NCI-H2029 treated with DMSO at 0.1 percent for 48 hours (cell line): Measurements from ENCODE around the gene GPSM1.
"Not testable (repeated sequence)": the region's sequence is repeated elsewhere in the genome, so short reads cannot be mapped to it uniquely, and the experiment has no call there.

Experiments used
- DNase-seq: peaks from one replicate; lab custom pipeline; 2025; lab: John Stamatoyannopoulos, UW

The GPSM1 gene

DNA sequence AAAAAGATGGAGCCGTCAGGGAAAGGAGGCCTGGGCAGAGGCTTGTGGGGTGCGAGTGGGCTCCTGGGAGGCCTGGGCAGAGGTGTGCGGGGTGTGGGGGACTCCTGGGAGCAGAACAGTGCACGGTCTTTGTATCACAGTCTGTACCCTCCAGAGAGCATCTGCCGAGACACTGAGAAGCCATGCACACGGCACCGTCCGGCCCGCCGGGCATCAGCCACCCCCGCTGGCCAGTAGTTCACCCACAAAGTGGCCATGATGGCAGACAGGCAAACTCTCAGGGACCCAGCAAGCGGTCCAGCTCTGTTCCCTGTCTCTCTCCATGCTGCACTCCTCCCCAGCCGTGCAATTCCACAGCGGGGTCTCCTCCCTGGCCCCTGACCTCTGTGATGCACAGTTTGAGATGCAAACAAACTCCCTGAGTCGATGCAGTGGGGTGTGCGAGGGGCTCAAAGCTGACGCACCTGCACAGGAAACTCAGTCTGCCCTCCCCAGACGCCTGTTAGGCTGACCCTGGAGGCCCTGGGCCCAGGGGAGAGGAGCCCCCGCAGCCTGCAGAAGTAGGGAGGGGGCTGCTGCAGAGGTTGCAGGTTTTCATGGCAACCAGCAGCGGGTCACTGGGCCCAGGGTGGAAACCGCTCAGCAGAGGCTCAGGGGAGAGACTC lies 9.1 kb upstream of the GPSM1 start:
- no peak for DNase-seq

DNA sequence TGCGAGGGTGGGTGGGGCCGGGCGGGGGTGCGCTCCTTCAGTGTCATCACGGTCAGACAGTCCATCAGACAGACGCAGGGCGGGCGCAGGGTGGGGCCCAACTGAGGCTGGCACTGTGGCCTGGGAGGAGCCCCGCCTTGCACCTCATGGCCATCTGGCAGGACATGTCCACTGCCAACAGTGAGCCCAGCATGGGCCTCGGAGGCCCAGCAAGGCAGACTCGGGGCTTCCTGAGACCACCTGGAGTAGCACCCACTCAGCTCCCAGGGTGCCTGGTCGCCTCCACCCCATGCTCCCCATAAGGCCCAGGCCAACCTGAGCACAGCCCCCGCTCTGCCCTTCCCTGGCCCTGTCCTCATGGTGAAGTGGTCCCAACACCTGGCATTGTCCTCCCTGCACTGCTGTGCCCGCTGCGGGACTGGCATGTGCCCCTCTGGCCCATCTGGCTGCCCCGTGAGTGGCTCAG lies 8.5 kb upstream of the GPSM1 start:
- no peak for DNase-seq

DNA sequence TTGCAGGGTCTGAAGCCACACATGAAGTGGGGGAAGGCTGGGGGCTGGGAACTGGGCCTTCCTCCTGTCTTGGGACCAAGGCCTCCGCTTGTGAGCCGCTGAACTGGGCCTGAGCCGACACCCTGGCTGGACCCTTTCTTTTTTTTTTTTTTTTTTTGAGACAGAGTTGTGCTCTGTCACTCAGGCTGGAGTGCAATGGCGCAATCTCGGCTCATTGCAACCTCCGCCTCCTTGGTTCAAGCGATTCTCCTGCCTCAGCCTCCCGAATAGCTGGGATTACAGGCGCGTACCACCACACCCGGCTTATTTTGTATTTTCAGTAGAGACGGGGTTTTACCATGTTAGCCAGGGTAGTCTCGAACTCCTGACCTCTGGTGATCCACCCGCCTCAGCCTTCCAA lies 8.1 kb upstream of the GPSM1 start:
- not testable (repeated sequence) for DNase-seq

DNA sequence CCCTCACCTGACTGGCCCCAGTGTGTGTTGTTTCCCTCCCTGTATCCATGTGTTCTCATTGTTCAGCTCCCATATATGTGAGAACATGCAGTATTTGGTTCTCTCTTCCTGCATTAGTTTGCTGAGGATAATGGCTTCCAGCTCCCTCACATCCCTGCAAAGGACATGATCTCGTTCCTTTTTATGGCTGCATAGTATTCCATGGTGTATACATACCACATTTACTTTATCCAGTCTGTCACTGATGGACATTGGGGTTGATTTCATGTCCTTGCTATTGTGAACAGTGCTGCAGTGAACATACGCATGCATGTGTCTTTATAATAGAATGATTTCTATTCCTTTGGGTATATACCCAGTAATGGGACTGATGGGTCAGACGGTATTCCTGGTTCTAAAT lies 7.4 kb upstream of the GPSM1 start:
- not testable (repeated sequence) for DNase-seq

DNA sequence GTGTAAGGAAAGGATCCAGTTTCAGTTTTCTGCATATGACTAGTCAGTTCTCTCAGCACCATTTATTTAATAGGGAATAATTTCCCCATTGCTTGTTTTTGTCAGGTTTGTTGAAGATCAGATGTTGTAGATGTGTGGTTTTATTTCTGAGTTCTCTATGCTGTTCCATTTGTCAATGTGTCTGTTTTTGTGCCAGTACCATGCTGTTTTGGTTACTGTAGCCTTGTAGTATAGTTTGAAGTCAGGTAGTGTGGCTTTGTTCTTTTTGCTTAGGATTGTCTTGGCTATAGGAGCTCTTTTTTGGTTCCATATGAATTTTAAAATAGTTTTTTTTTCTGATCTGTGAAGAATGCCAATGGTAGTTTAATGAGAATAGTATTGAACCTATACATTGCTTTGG lies 6.4 kb upstream of the GPSM1 start:
- DNase-seq = not testable (repeated sequence)

DNA sequence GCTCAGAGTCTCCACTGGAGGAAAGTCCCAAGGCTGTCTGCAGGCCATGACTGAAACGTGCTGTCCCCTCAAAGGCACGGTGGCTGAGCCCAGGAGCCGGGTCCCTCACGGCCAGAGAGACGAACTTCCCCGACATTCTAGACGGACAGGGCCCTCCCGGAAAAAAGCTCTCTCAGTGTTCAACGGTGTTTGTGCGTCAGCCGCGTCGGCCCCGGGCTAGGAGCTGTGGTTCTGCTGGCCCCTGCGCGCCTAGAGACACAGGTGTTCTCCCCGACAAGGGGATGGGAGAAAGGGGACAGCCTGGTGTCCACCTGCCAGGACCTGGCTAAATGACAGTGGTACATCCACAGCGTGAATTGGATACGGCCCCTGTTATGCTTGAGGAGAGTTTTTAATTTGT lies 5.8 kb upstream of the GPSM1 start:
- no peak for DNase-seq

DNA sequence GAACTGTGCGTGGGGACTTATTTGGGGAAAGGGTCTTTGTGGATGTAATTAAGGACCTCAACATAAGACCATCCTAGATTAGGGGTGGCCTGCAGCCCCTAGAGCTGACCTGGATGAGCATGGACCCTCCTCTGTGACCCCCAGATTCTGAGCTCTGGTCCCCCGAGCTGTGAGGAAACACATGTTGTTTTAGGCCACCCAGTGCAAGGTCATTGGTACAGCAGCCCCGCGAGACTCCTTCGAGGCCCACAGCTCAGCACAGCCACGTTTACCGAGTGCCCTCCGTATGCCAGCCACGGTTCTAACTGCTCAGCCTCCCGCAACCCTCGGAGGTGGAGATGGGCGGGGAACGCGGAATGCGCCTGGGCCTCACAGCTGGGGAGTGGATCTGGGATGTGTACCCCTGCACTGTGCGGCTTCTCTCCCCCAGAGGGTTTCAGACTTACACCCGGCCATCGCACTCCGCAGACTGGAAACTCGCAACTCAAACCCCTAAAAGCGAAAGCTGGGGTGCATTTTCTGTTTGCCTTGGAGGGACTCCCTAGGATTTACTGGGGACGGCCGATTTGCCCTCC lies 4.5 kb upstream of the GPSM1 start:
- DNase-seq = no peak

DNA sequence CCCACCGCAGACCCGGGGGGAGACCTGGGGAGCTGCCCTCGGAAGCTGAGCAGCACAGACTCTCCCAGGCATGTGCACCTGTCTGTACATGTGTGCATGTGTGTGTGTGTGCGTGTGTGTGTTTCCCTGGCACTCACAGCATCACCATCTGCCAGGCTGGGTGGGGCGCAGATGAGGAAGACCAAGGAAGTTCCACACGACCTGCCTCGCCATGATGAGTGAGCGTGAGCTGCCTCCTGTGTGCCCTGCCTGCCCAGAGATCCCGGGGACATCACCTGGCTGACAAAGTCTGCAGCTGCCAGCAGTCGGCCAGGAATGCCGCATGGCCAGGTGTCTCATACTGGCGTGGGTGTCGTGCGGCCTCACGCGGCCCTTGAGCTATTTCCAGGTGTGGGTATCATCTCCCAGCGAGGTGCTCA lies 4.0 kb upstream of the GPSM1 start:
- no peak for DNase-seq

DNA sequence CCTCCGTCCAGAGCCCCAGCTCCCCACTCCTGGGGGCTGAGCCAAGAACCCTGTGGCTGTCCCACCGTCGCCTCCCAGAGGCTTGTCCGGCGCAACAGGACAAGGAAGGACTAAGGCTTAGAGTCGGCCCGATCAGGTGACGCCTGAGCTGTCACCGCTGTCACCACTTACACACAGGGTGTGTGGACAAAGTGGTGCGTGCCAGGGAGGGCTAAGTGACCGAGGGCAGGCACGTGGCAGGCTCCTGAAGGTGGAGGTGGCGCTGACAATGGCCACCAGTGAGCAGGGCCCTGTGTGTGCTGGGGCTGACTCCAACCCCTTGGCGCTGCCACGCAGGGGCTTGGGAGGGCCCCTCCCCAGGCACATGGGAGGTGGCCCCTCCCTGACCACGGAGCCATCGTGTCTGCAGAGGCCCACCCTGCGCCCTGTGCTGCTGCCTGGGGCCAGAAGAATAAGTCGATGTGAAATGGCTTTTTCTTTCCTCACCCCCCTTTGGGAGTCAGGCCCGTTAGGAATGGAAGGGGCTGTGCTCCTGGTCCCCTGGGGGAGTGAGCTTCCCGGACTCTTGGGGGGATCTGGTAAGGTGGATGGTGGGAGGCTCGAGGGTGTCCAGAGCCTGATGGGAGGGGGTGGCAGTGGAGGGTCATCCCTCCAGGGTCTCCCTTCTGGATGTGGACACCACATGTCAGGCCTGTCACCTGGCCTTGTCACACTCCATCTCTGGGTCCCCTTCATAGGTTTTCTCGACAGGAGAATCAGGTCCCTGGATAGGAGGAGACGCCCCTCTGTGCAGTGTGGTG lies 2.6 kb upstream of the GPSM1 start:
- no peak for DNase-seq

DNA sequence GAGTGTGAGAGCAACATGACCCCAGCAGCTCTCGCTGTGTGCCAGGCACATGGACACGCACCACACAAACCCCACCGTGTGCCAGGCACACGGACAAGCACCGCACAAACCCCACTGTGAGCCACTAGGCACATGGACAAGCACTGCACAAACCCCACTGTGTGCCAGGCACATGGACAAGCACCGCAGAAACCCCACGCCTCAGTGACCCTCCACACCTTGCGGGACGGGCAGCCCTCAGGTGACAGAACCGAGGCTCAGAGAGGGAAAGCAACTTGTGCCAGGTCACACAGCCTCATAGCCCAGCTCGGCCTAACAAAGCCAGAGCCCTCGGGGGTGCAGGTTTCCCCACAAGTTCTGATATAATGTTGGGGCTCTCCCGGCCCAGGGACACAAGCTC lies 2.0 kb upstream of the GPSM1 start:
- DNase-seq = no peak

DNA sequence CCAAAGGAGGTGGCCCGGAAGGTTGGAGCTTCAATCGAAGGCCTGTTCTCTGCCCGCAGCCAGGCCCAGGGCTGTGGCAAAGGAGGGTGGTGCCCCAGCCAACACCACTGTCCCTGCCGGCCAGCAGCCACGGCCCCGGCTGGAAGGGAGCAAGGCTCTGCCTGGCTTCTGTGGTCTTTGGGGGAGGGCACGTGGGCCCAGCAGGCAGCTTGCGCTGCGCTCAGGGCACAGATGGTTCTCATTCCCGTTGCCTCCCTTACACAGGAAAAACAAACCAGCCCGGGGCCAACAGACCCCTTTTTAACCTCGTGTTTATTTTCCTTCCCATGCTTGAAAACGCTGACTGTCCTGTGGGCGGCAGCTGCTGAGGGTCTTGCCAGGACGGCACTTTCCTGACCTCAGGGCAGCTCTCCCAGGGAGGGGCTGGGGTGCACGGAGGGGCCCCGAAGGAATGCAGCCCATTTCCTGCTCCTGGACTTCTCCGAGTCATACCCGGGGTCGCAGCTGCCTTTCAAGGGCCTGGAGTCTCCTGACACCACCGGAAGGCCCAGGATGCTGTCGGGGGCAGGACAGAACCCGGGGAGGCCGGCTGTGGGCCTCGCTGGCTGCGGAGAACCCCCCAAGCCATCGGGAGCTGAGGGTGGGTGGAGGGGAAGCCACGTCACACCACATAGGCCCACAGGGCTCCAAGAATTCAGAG lies 1.1 kb upstream of the GPSM1 start:
- DNase-seq = no peak

DNA sequence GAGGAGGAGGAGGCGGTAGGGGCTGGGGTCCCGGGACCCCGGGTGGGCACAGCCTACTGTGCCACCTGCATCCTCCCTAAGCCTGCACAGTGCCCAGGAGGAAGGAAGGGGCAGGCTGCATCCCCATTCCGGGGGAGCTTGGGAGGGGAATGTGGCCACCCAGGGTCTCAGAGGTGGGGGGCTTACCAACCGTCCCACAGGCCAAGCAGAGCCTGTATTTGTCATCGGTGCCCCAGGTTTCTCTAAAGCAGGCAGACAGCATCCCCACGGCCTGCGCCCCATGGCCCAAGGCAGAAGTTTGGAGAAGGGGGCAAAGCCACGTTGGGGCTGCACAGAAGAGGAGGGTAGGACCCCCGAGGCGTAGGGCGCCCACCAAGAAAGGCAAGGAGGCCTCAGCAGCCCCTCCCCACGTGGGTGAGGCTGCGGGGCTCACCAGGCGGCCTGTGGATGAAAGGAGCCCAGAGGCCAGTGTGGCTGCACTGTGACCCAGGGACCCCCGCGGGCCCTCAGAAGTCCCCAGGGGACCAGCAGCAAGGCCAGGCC lies 507 bp upstream of the GPSM1 start:
- no peak for DNase-seq

DNA sequence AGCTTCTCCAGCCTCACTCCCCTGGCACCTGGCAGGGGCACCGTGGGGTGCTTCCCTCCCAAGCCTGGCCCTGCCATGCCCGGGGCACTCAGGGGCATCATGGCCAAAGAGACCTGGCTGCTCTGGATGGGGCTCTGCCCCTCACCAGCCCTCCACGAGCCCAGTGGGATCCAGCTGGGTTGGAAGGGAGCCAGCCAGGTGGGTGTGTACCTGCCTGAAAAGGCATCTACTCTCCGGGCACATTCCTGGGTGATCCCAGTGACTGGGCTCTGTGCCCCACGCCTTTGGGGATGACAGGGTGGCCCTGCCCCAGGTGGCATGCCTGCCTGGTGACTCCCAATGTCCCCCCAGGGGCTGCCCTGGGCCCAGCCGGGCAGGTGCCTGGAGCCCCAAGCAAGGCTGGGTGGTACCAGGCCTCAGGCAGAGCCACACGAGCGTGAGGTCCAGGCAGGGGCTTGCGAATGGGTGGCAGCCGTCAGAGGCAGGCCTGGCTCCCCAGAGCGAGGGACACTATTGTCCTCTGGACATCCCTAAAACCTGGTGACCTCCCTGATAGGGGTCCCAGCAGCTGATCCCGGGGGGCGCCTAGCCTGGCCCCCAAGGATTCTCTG lies 777 bp downstream of the GPSM1 start:
- no peak for DNase-seq

DNA sequence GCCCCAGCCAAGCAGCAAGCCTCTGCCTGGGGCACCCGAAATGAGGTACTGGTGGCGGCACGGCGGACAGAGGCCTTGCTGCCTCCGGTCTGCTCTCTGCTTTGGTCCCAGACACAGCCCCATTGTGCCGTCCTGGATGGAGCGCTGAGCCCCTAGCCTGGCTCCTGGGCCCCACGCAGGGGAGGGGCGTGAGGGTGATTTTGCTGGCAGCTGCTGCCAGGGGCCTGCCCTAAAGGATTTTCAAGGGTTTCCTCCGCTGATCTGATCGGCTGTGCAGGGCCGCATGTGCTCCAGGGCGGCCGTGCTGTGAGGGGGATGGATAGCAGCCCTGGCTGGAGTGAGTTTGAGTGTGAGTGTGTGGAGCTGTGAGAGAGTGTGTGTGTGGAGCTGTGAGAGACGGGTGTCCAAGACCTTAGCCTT lies 1.3 kb downstream of the GPSM1 start:
- no peak for DNase-seq

DNA sequence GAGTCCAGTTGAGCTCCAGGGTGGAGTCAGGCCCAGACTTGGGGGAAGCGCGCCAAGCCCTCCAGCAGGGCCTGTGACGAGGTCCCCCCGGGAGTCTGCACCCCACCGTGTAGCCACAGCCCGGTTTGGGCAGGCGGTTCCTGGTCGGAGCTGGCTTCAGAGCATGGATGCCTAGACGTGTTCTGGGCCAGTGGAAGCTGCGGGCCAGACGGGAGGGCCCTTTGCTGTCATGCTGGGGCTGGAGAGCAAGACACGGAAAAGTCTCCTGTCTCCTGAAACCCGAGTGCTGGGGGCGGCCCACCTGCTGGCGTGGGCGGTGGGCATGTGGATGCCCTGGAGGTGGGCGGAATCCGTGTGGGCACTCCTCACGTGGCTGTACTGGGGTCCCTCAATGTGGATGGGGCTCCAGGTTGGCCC lies 1.9 kb downstream of the GPSM1 start:
- DNase-seq = no peak

DNA sequence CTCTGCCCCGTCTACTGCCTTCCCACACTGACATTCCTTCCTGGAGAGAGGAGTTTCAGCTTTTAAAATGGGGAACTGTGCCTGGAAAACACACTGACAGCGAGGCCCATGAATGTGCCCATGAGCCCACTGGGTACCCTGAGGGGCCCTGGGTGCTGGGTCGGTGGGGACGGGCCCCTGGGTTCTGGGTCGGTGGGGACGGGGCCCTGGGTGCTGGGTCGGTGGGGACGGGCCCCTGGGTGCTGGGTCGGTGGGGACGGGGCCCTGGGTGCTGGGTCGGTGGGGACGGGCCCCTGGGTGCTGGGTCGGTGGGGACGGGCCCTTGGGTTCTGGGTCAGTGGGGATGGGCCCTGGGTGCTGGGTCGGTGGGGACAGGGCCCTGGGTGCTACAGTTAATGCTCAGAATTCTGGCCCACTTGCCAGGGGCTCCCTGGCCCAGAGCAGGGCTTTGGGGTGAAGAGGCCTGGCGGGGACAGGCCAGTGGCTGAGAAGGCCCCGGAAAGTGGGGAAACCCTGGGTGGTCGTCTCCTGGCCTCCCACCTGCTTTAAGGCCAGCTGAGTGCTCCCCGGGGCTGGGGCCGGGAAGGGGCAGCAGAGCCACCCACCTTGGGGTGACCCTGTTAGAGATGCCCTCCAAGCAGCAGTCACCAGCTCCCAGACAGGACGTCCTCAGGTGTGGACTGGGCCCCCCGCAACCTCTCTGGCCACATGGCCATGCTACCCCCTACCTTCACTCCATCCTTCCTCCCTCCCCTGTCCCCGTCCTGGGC lies 2.5 kb downstream of the GPSM1 start:
- no peak for DNase-seq

DNA sequence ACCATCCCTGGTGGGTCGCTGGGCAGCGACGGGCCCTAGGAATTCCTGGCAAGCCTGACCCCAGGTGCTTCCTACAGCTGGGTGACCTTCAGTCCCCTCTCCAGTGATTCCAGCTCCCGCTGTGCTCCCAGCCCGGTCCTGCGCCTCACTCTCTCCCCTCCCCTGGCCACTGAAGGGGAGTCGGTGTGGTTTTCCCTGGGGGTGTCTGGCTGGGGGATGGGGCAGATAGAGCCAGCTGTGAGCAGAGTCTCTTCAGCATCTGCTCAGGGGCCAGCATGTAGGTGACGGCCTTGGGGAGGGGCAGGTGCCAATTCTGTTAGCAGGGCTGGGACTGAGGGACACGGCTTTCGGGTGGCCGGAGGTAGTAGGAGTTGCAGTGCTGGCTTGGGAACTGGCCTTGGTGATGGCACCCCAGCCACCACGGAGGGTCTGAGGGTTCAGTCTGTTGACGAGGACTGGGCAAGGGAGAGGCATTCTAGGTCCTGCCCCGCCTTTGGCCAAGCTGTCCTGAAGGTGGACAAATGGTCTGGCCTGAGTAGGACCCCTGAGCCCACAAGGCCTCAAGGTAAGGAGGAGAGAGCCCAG lies 3.2 kb downstream of the GPSM1 start:
- DNase-seq = no peak

DNA sequence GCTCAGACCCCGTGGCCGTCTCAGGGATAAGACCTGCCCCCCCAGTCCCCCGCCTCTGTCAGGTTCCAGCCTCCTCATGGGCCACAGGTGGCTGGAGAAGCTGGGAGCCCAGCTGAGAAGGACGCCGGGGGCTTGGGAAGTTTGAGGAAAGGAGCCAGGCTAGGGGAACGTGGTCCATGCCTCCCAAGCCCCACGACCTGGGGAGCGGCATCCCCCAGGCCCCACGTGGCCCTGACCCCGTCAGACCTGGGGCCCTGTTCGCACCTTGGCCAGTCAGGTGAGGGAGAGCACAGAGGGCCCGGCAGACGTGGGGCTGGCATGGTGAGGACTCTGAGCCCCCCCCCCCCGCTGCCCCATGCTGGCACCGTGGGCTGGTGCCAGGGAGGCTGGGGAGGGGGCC lies 3.7 kb downstream of the GPSM1 start:
- DNase-seq = no peak

DNA sequence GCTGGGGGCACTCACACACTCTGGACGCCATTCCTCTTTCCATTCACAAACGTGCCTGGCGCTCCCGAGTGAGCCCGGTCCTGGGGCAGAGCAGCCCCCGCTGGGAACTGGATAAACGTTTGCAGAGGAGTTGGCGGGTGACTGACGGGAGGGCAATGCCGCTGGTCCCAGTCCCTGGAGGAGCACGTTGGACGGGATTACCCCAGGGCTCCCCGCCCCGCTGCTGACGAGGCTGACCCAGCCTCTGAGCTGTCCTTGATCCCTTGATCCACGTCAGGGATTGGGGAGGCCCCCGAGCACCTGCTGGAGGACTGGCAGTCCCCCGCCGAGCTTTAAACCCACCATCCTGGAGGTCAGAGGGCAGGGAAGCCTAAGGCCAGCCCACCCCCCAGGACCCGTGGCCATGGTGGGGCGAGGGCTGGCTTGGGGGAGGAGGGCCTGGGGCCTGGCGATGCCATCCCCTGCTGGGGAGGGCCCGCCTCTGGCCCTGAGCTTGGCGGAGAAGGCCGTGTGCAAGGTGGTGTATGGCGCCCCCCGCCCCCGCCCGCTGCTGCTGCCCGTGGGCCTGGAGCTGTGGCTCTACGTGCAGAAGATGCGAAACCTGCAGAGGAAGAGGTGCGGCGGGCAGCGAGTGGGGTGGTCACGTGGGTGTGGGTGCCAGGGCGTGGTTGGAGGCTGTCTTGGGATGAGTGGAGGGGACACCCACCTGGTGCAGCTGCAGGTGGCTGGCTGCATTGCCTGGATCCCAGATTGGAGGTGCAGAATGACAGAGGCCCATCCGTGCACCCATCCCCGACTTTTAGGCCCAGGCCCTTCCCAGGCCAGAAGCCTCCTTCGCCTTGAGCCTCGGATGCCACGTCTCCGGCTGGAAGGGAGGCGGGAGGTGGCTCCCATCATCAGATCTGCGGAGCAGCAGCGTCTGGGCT lies 4.5 kb downstream of the GPSM1 start:
- DNase-seq = no peak
